Neural crest cell (in vitro differentiated cells): ENCODE measurements around the gene MRI1. TPM values are rescaled to one million over a fixed set of nuclear protein-coding genes. Genes with fewer than 3 reads are reported as not detected.

Experiments used
- DNase-seq: peaks from one replicate; pipeline ENCODE4 v3.0.0; 2021; ENCODE audit warnings: low read depth, mixed read lengths, low spot score
- H3K27ac Mint-ChIP-seq: one replicate; pipeline ENCODE4 v1.8.0; 2021; ENCODE audit warnings: mild to moderate bottlenecking, mixed read lengths; ENCODE audit not compliant: unreplicated experiment
- H3K27me3 Mint-ChIP-seq: 2 replicates; pipeline ENCODE4 v1.8.0; 2021; ENCODE audit warnings: low read depth, mild to moderate bottlenecking, mixed read lengths
- H3K36me3 Mint-ChIP-seq: 2 replicates; pipeline ENCODE4 v1.8.0; 2021; ENCODE audit warnings: low read depth, mild to moderate bottlenecking, mixed read lengths
- H3K4me1 Mint-ChIP-seq: 2 replicates; pipeline ENCODE4 v1.8.0; 2021; ENCODE audit warnings: mixed read lengths
- H3K4me3 Mint-ChIP-seq: one replicate; pipeline ENCODE4 v1.8.0; 2021; ENCODE audit warnings: mild to moderate bottlenecking, mixed read lengths
- H3K9me3 Mint-ChIP-seq: 2 replicates; pipeline ENCODE4 v1.8.0; 2021; ENCODE audit warnings: mixed read lengths
- CTCF ChIP-seq: fragments of 200-600 bp; sonication (generic); conservative IDR thresholded peaks from 2 replicates; pipeline ENCODE4 v1.5.0; 2021; ENCODE audit warnings: antibody characterized with exemption, mild to moderate bottlenecking
- total RNA-seq: library from RNA; stranded (reverse); gene quantifications from 2 replicates; pipeline ENCODE4 v1.2.1, GENCODE V29; 2021

Gene MRI1
- total RNA-seq, 1 donor from 2014 or later, result 24.0 TPM

GRCh38 chr19:13812544-13812943, 48.2 kb downstream of the MRI1 start:
- no peaks in the 10 kb centered on the region for H3K27me3 Mint-ChIP-seq
- H3K36me3 Mint-ChIP-seq, result peaks cover 5% of the 10 kb centered on the region
- no peak overlapping the region for H3K27ac Mint-ChIP-seq
- no peak overlapping the region for H3K4me3 Mint-ChIP-seq
- no peak for DNase-seq
- TF ChIP-seq CTCF, result no peak
- H3K9me3 Mint-ChIP-seq, result no peaks in the 10 kb centered on the region
- H3K4me1 Mint-ChIP-seq, result no peaks in the 10 kb centered on the region

DNA sequence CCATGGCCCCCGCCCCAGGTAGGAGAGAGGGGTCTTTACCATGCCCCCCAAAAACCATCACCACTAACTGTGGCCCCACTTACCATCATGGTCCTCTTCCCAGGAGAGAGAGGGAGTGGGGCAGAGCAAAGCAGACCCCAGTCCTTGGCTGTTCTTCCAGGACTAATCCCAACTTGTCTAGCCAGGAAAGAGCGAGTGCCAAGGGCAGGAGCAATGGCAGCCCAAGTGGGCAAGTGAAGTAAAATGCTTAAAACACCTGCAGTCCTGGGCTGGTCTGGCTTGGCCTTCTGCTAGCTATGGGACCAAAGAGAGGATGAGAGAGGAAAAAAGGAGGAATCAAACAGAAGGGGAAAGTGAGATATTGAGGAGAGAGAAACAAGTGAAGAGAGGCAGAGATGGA, 48.8 kb downstream of the MRI1 start:
- Mint-ChIP-seq H3K9me3 (no peaks in the 10 kb centered on the region), H3K27ac (no peak overlapping the region), H3K4me1 (peaks cover 2% of the 10 kb centered on the region), H3K36me3 (peaks cover 5% of the 10 kb centered on the region), H3K4me3 (no peak overlapping the region), H3K27me3 (no peaks in the 10 kb centered on the region)
- no peak for DNase-seq
- TF ChIP-seq CTCF, result no peak

DNA sequence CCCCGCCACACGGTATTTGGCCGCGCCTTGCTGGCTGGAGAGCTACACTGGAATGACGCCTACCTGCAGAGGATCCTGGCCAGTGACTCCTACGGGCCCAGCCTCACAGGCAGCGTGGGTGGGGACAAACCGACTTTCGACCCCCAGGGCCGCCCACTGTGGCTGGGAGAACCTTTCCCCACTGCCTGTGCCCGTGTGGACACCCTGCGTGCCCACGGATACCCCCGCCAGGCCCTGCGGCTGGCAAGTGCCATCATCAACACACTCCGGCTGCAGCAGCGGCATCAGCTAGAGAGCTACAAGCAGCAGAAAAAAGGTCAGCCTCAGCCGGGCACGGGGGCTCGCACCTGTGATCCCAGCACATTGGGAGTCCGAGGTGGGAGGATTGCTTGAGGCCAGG, 50.2 kb downstream of the MRI1 start:
- H3K36me3 Mint-ChIP-seq, result peaks cover 5% of the 10 kb centered on the region
- no peak for DNase-seq
- H3K27me3 Mint-ChIP-seq, result no peaks in the 10 kb centered on the region
- H3K4me1 Mint-ChIP-seq, result peaks cover 6% of the 10 kb centered on the region
- H3K4me3 Mint-ChIP-seq, result no peak overlapping the region
- no peak overlapping the region for H3K27ac Mint-ChIP-seq
- no peaks in the 10 kb centered on the region for H3K9me3 Mint-ChIP-seq
- no peak for TF ChIP-seq CTCF

- H3K4me1 Mint-ChIP-seq, result peaks cover 6% of the 10 kb centered on the region
- no peak overlapping the region for H3K27ac Mint-ChIP-seq
- H3K4me3 Mint-ChIP-seq, result no peak overlapping the region
- H3K27me3 Mint-ChIP-seq, result no peaks in the 10 kb centered on the region
- DNase-seq, result no peak
- H3K36me3 Mint-ChIP-seq, result peaks cover 5% of the 10 kb centered on the region
- H3K9me3 Mint-ChIP-seq, result no peaks in the 10 kb centered on the region
- TF ChIP-seq CTCF, result no peak
Observed at GRCh38 chr19:13817018-13817614, 52.8 kb downstream of the MRI1 start.

DNA sequence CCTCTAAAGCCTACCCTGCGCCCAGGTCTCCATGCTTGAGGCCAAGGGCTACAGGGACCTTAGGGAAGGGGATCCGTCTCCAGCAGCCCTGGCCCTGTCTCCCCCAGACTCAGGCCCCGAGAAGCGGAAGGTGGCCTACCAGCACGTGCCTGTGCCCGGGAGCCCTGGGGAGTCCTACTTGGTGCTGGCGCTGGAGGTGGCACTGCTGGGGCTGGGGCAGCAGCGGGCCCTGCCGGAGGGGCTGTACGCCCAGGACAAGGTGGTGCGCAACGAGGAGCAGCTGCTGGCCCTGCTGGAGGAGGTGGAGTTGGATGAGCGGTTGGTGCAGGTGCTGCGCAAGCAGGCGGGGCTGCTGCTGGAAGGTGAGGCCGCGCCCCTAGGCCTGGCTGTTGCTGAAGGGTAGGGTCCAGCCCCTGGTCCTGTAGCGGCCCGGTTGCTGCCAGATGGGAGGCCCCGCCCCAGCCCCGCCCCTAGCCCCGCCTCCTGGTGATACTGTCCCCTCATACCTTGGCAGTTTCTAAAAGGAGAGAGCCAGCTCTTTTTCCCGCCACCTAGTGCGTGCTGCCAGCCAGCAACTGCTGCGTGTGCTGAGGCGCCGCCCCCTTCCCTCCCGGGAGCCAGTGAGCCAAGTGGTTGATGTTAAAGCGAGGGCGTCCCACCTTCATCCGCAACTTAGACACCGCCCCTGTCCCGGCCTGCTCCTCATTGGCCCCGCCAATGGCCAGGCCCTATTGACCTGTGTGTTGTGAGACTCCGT, 53.5 kb downstream of the MRI1 start:
- Mint-ChIP-seq H3K4me3 (peak overlapping the region; percentile 56), H3K36me3 (peaks cover 5% of the 10 kb centered on the region)

More for the DNA sequence above, 53.5 kb downstream of the MRI1 start:
- no peaks in the 10 kb centered on the region for H3K27me3 Mint-ChIP-seq
- H3K9me3 Mint-ChIP-seq, result no peaks in the 10 kb centered on the region
- H3K4me1 Mint-ChIP-seq, result peaks cover 6% of the 10 kb centered on the region
- peak; percentile 50 for DNase-seq
- H3K27ac Mint-ChIP-seq, result peak overlapping the region; percentile 75
- no peak for TF ChIP-seq CTCF
